22Rv1 (cell line): ENCODE data around the gene KLHL41.
"Not testable (repeated sequence)": the region's sequence is repeated elsewhere in the genome, so short reads cannot be mapped to it uniquely, and the experiment has no call there.

Source experiments
- H3K27ac ChIP-seq: fragments of 450-650 bp; 2 replicates; pipeline ENCODE4 v1.5.1; 2017
- ZFX ChIP-seq: fragments of 450-650 bp; IDR thresholded peaks from 2 replicates; pipeline ENCODE4 v1.6.1; 2017; ENCODE audit warnings: antibody characterized with exemption, borderline replicate concordance
- TF ChIP-seq, protein P1 (sequence below): fragments of 450-650 bp; IDR thresholded peaks from 2 replicates; pipeline ENCODE4 v1.5.1; 2017; ENCODE audit warnings: mild to moderate bottlenecking

KLHL41 gene

GRCh38 chr2:169573160-169573973 is 63.9 kb downstream of the KLHL41 start, which contains the start of gene FASTKD1:
FASTKD1 (minus strand) TSS chr2:169573865; CDS start chr2:169572029, 1,836 bp downstream.
- TF ChIP-seq, protein P1, sequence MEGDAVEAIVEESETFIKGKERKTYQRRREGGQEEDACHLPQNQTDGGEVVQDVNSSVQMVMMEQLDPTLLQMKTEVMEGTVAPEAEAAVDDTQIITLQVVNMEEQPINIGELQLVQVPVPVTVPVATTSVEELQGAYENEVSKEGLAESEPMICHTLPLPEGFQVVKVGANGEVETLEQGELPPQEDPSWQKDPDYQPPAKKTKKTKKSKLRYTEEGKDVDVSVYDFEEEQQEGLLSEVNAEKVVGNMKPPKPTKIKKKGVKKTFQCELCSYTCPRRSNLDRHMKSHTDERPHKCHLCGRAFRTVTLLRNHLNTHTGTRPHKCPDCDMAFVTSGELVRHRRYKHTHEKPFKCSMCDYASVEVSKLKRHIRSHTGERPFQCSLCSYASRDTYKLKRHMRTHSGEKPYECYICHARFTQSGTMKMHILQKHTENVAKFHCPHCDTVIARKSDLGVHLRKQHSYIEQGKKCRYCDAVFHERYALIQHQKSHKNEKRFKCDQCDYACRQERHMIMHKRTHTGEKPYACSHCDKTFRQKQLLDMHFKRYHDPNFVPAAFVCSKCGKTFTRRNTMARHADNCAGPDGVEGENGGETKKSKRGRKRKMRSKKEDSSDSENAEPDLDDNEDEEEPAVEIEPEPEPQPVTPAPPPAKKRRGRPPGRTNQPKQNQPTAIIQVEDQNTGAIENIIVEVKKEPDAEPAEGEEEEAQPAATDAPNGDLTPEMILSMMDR, result no peak
- no peak for TF ChIP-seq ZFX

DNA sequence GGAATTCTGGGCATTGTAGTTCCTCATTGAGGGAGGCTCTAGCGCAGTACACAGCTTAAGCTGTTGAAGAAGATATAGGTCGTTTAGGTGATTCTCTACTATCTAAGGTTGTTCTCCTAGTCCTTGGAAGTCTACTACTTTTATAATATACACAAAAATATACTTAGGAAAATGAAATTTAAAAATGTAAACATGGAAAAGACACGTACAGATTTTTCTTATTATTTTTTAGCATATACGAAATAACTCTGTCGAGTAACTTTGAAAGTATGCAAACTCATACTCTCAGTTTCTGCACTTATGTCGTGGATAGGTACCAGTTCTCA is 64.4 kb downstream of the KLHL41 start:
- TF ChIP-seq, protein P1, result no peak
- no peak for TF ChIP-seq ZFX
- peak overlapping the region; percentile 61; the same call in 1 of the 2 replicates for H3K27ac ChIP-seq

More at GRCh38 chr2:169573160-169573973, 63.9 kb downstream of the KLHL41 start, which contains the start of gene FASTKD1:
- H3K27ac ChIP-seq, result peak within 1 kb of the TSS; percentile 61

DNA sequence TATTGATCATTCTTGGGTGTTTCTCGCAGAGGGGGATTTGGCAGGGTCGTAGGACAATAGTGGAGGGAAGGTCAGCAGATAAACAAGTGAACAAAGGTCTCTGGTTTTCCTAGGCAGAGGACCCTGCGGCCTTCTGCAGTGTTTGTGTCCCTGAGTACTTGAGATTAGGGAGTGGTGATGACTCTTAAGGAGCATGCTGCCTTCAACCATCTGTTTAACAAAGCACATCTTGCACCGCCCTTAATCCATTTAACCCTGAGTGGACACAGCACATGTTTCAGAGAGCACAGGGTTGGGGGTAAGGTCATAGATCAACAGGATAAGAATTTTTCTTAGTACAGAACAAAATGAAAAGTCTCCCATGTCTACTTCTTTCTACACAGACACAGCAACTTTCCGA is 65.0 kb downstream of the KLHL41 start:
- H3K27ac ChIP-seq, result not testable (repeated sequence)

DNA sequence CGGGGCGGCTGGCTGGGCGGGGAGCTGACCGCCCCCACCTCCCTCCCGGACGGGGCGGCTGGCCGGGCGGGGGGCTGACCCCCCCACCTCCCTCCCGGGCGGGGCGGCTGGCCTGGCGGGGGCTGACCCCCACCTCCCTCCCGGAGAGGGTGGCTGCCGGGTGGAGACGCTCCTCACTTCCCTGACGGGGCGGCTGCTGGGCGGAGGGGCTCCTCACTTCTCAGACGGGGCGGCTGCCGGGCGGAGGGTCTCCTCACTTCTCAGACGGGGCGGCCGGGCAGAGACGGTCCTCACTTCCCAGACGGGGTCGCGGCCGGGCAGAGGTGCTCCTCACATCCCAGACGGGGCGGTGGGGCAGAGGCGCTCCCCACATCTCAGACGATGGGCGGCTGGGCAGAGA is 65.8 kb downstream of the KLHL41 start:
- not testable (repeated sequence) for H3K27ac ChIP-seq
